SK-N-SH (cell line): ENCODE data around the gene C5orf24.

Experiments used
- CHD2 ChIP-seq: fragments of 150-350 bp; IDR thresholded peaks from 2 replicates; pipeline ENCODE4 v1.6.1; 2018; ENCODE audit warnings: low read length; ENCODE audit not compliant: partially characterized antibody
- CTCF ChIP-seq: fragments of 200-600 bp; sonication (generic); IDR thresholded peaks from 2 replicates; pipeline ENCODE4 v1.6.1; 2017; ENCODE audit warnings: antibody characterized with exemption, mild to moderate bottlenecking, moderate library complexity
- EP300 ChIP-seq, 2 experiments: IDR thresholded peaks; 2 replicates each; pipeline versions ENCODE4 v1.4.0 to v1.6.1; 2012; ENCODE audit warnings: borderline replicate concordance in 1 of 2, low read depth in 1 of 2, low read length in 1 of 2
- GATA2 ChIP-seq: sonication (generic); formaldehyde crosslinking; IDR thresholded peaks from 2 replicates; pipeline ENCODE4 v1.5.0; 2020; ENCODE audit warnings: mild to moderate bottlenecking, missing genetic modification reagents
- MXI1 ChIP-seq: IDR thresholded peaks from 2 replicates; pipeline ENCODE4 v1.6.1; 2012; ENCODE audit warnings: mild to moderate bottlenecking, low read depth, low read length, improper control_type of control experiment
- POLR2AphosphoS5 ChIP-seq: IDR thresholded peaks from 2 replicates; pipeline ENCODE4 v1.6.1; 2012; ENCODE audit warnings: low read depth, low read length
- RAD21 ChIP-seq: IDR thresholded peaks from 2 replicates; pipeline ENCODE4 v1.6.1; 2012; ENCODE audit warnings: mild to moderate bottlenecking, low read length
- SMC3 ChIP-seq: IDR thresholded peaks from 2 replicates; pipeline ENCODE4 v1.6.1; 2012; ENCODE audit warnings: low read depth, low read length, improper control_type of control experiment
- TEAD4 ChIP-seq: IDR thresholded peaks from 2 replicates; pipeline ENCODE4 v1.4.0; 2012; ENCODE audit warnings: mild to moderate bottlenecking, borderline replicate concordance; ENCODE audit not compliant: insufficient read depth
- USF2 ChIP-seq: fragments of 150-350 bp; IDR thresholded peaks from 2 replicates; pipeline ENCODE4 v1.6.1; 2017; ENCODE audit warnings: antibody characterized with exemption, low read length, low read depth, borderline replicate concordance

GRCh38 chr5:134845335-134845851 lies 375 bp upstream of the C5orf24 start:
- no peak for TF ChIP-seq USF2
- TF ChIP-seq TEAD4: no peak
- TF ChIP-seq SMC3: no peak
- no peak for TF ChIP-seq CTCF
- TF ChIP-seq POLR2AphosphoS5: no peak
- no peak for TF ChIP-seq GATA2 (CRISPR knock-in tag)
- TF ChIP-seq MXI1: no peak
- no peak for TF ChIP-seq EP300 (IDR thresholded peaks at IDR 0.05; ENCODE audit: borderline replicate concordance in 1 of 2, low read depth in 1 of 2, low read length in 1 of 2)
- TF ChIP-seq CHD2: no peak
- TF ChIP-seq RAD21: no peak
